Omental fat pad (tissue), 4 donors: ENCODE data around the gene NFAM1. TPM values are rescaled to one million over a fixed set of nuclear protein-coding genes. Genes with fewer than 3 reads are reported as not detected.

ENCODE experiments used
- ATAC-seq: fragments of 150-250 bp; one replicate; pipeline ENCODE4 v1.9.1; 2016; ENCODE audit warnings: mild to moderate bottlenecking, moderate library complexity; ENCODE audit not compliant: low FRiP score
- DNase-seq: peaks from one replicate; pipeline ENCODE4 v3.0.0-alpha.2; 2019; ENCODE audit warnings: low spot score
- CTCF ChIP-seq, 3 donors: fragments of 450-650 bp; IDR thresholded peaks; one replicate each; pipeline ENCODE4 v1.5.1; 2016 to 2017; ENCODE audit warnings: antibody characterized with exemption in 3 of 3, mild to moderate bottlenecking in 3 of 3, moderate library complexity in 2 of 3
- total RNA-seq, 4 donors: library from RNA; depleted of rRNA; stranded (reverse); fragments of >200 nt; gene quantifications; one replicate each; pipeline ENCODE4 v1.1.0, GENCODE V29; 2016

Gene NFAM1
- total RNA-seq, 4 donors from 2014 or later: 4.9 to 14.0 (median 6.3) TPM

GRCh38 chr22:42396621-42397331, 35.4 kb downstream of the NFAM1 start:
- ATAC-seq (peak; percentile 16), DNase-seq (no peak)
- no peak for TF ChIP-seq CTCF (IDR thresholded peaks at IDR 0.05)

GRCh38 chr22:42389143-42389542, 43.1 kb downstream of the NFAM1 start:
- TF ChIP-seq CTCF (IDR thresholded peaks at IDR 0.05): no peak
- ATAC-seq (no peak), DNase-seq (no peak)

- DNase-seq (no peak), ATAC-seq (no peak)
- TF ChIP-seq CTCF (IDR thresholded peaks at IDR 0.05): no peak
These were observed 43.9 kb downstream of the NFAM1 start for GRCh38 chr22:42388130-42388797.

DNA sequence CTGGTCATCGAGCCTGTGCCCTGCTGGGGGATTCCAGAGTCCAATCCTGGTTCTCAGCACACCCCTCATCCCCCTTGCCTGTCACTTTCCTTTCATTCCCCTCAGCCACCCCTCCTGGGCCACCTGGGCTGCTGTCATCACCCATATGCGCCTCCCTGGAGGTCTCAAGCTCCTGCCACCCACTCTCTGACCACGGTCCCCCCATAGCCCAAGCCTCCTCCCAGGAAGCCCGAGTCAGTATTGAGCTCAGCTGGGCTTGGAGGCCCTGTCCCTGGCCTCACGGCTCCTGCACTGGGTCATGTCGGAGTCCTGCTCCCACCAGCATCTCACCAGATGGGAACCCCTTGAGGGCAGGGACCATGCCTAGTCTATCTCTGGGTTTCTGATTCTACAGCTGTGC, 44.6 kb downstream of the NFAM1 start:
- no peak for TF ChIP-seq CTCF (IDR thresholded peaks at IDR 0.05)
- ATAC-seq: no peak
- DNase-seq: no peak

GRCh38 chr22:42385696-42386095, 46.5 kb downstream of the NFAM1 start:
- DNase-seq (no peak), ATAC-seq (no peak)
- no peak for TF ChIP-seq CTCF (IDR thresholded peaks at IDR 0.05)

- ATAC-seq (no peak), DNase-seq (no peak)
- TF ChIP-seq CTCF (IDR thresholded peaks at IDR 0.05): no peak
These were observed 47.7 kb downstream of the NFAM1 start for GRCh38 chr22:42384506-42384905.
